Panc1 (cell line): Measurements from ENCODE around the gene SBK1. TPM values are rescaled to one million over a fixed set of nuclear protein-coding genes. Genes with fewer than 3 reads are reported as not detected.

Experiments
- ATAC-seq: fragments of 200-7000 bp; cut with Tn5 transposase; 2 replicates; pipeline ENCODE4 v1.9.1; 2020; ENCODE audit warnings: mild to moderate bottlenecking, moderate library complexity
- BruUV-seq: library from RNA; stranded (reverse); fragments of 400-500 nt; replicated peaks from 2 replicates; lab custom pipeline; 2021; lab: Mats Ljungman, UMichigan
- CTCF ChIA-PET: fragments of 300-600 bp; sonication (Branson Sonifier 250); formaldehyde crosslinking; loops from one replicate; lab custom pipeline; 2022; ENCODE audit warnings: antibody characterized with exemption; lab: Charles Lee
- POLR2A ChIA-PET: fragments of 300-600 bp; sonication (Branson Sonifier 250); formaldehyde crosslinking; loops from one replicate; lab custom pipeline; 2022; ENCODE audit warnings: antibody characterized with exemption; lab: Charles Lee
- DNase-seq: peaks from one replicate; pipeline ENCODE4 v3.0.0-alpha.2; 2010; ENCODE audit warnings: low read depth, low spot score
- H3K27ac ChIP-seq: 2 replicates; pipeline ENCODE4 v1.5.1; 2011; ENCODE audit warnings: mild to moderate bottlenecking, low read length, inconsistent platforms
- H3K27me3 ChIP-seq: fragments of 200-500 bp; sonication (Bioruptor generic); 2 replicates; pipeline ENCODE4 v1.6.0; 2014; ENCODE audit warnings: low read length, inconsistent platforms; ENCODE audit not compliant: control insufficient read depth, insufficient read depth
- H3K36me3 ChIP-seq: fragments of 200-500 bp; sonication (Bioruptor generic); 2 replicates; pipeline ENCODE4 v1.5.1; 2014; ENCODE audit warnings: inconsistent platforms, mild to moderate bottlenecking, low read length, moderate library complexity; ENCODE audit not compliant: control insufficient read depth, insufficient read depth
- H3K4me1 ChIP-seq: 2 replicates; pipeline ENCODE4 v1.5.1; 2011; ENCODE audit warnings: inconsistent platforms, mild to moderate bottlenecking, low read length, moderate library complexity; ENCODE audit not compliant: control insufficient read depth, insufficient read depth
- H3K4me3 ChIP-seq, 2 experiments: 2 replicates each; pipeline ENCODE4 v1.5.1; 2011 to 2012; ENCODE audit warnings: low read depth in 2 of 2, low read length in 2 of 2, mild to moderate bottlenecking in 2 of 2, inconsistent platforms in 1 of 2, moderate library complexity in 1 of 2
- H3K9me3 ChIP-seq: fragments of 200-500 bp; sonication (Bioruptor generic); 2 replicates; pipeline ENCODE4 v1.5.1; 2014; ENCODE audit warnings: low read depth, mild to moderate bottlenecking, inconsistent platforms, low read length, moderate library complexity; ENCODE audit not compliant: control insufficient read depth, insufficient read depth
- POLR2AphosphoS5 ChIP-seq: IDR thresholded peaks from 2 replicates; pipeline ENCODE4 v1.6.1; 2012; ENCODE audit warnings: mild to moderate bottlenecking, low read depth, low read length, moderate library complexity
- REST ChIP-seq, 2 experiments: IDR thresholded peaks; 2 replicates each; pipeline ENCODE4 v1.6.1; 2011 to 2012; ENCODE audit warnings: low read depth in 2 of 2, control low read depth in 1 of 2, low read length in 1 of 2, mild to moderate bottlenecking in 1 of 2, moderate library complexity in 1 of 2; ENCODE audit not compliant: insufficient read depth in 1 of 2
- SIN3A ChIP-seq: IDR thresholded peaks from 2 replicates; pipeline ENCODE4 v1.6.1; 2012; ENCODE audit warnings: low read depth, mild to moderate bottlenecking, low read length, moderate library complexity, borderline replicate concordance; ENCODE audit not compliant: insufficient read depth
- TCF7L2 ChIP-seq: IDR thresholded peaks from 2 replicates; pipeline ENCODE4 v1.6.1; 2011; ENCODE audit warnings: mild to moderate bottlenecking, low read depth, low read length, inconsistent platforms
- in situ Hi-C: cut with HindIII; loops from 2 replicates; pipeline ENCODE4 v1.10.0; 2016; ENCODE audit warnings: low sequenced_read_pairs, low pct_unique_long_range_greater_than_20kb
- intact Hi-C: fragments of 100-400 bp; cut with micrococcal nuclease; formaldehyde crosslinking; loops from one replicate; pipeline ENCODE4 v1.10.0; 2022; ENCODE audit not compliant: unreplicated experiment
- total RNA-seq: library from RNA; stranded (reverse); gene quantifications from one replicate; pipeline ENCODE4 v1.2.1, GENCODE V29; 2021; ENCODE audit not compliant: unreplicated experiment
- TF ChIP-seq, protein P1 (sequence below): fragments of 450-650 bp; IDR thresholded peaks from 2 replicates; pipeline ENCODE4 v1.5.1; 2017; ENCODE audit warnings: mild to moderate bottlenecking

SBK1 gene
- total RNA-seq, 1 experiment from 2014 or later, result 2.4 TPM

GRCh38 chr16:28254158-28254557 is 38.2 kb upstream of the SBK1 start:
- POLR2A ChIA-PET, result no interaction called here
- peaks cover 9% of the 10 kb centered on the region; the same call in 1 of the 2 replicates for H3K4me1 ChIP-seq
- no TSS peak for BruUV-seq
- no peak overlapping the region for H3K27ac ChIP-seq
- in situ Hi-C loops (no loop called here), intact Hi-C loops (no loop called here)
- H3K27me3 ChIP-seq, result no peaks in the 10 kb centered on the region
- H3K4me3 ChIP-seq, result no peak overlapping the region
- no peaks in the 10 kb centered on the region for H3K36me3 ChIP-seq
- DNase-seq (no peak), ATAC-seq (no peak)
- TF ChIP-seq REST (IDR thresholded peaks at IDR 0.05; ENCODE audit: insufficient read depth in 1 of 2, low read depth in 2 of 2, low read length in 1 of 2) (no peak), POLR2AphosphoS5 (no peak), TCF7L2 (no peak), SIN3A (no peak)
- TF ChIP-seq, protein P1, sequence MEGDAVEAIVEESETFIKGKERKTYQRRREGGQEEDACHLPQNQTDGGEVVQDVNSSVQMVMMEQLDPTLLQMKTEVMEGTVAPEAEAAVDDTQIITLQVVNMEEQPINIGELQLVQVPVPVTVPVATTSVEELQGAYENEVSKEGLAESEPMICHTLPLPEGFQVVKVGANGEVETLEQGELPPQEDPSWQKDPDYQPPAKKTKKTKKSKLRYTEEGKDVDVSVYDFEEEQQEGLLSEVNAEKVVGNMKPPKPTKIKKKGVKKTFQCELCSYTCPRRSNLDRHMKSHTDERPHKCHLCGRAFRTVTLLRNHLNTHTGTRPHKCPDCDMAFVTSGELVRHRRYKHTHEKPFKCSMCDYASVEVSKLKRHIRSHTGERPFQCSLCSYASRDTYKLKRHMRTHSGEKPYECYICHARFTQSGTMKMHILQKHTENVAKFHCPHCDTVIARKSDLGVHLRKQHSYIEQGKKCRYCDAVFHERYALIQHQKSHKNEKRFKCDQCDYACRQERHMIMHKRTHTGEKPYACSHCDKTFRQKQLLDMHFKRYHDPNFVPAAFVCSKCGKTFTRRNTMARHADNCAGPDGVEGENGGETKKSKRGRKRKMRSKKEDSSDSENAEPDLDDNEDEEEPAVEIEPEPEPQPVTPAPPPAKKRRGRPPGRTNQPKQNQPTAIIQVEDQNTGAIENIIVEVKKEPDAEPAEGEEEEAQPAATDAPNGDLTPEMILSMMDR, result no peak
- CTCF ChIA-PET, result no interaction called here
- no peaks in the 10 kb centered on the region for H3K9me3 ChIP-seq

- H3K4me3 ChIP-seq, result no peak overlapping the region
- ATAC-seq, result no peak
- ChIA-PET POLR2A (no interaction called here), CTCF (no interaction called here)
- H3K27me3 ChIP-seq, result no peaks in the 10 kb centered on the region
- H3K9me3 ChIP-seq, result no peaks in the 10 kb centered on the region
- no peaks in the 10 kb centered on the region for H3K36me3 ChIP-seq
- BruUV-seq, result no TSS peak
- TF ChIP-seq, protein P1, result no peak
- TF ChIP-seq REST (IDR thresholded peaks at IDR 0.05; ENCODE audit: insufficient read depth in 1 of 2, low read depth in 2 of 2, low read length in 1 of 2) (no peak), TCF7L2 (no peak), SIN3A (no peak), POLR2AphosphoS5 (no peak)
- no peak for DNase-seq
- intact Hi-C loops, result no loop called here
- H3K4me1 ChIP-seq, result peaks cover 9% of the 10 kb centered on the region; the same call in 1 of the 2 replicates
- in situ Hi-C loops, result no loop called here
- no peak overlapping the region for H3K27ac ChIP-seq
Measured at GRCh38 chr16:28255838-28256237, 36.5 kb upstream of the SBK1 start.
